Aorta (tissue), 5 donors: ENCODE results near the gene SDE2. TPM values are rescaled to one million over a fixed set of nuclear protein-coding genes. Genes with fewer than 3 reads are reported as not detected.
A peak's percentile ranks its signal among the peaks of the same experiment; 100 is the strongest.

ENCODE experiments used
- ATAC-seq: fragments of 200-7000 bp; cut with Tn5 transposase; one replicate; pipeline ENCODE4 v1.9.1; 2022; ENCODE audit warnings: moderate library complexity; ENCODE audit not compliant: low FRiP score
- DNase-seq, 2 donors: peaks; one replicate each; pipeline ENCODE4 v3.0.0-alpha.2; 2020
- H3K27ac ChIP-seq, 2 donors: one replicate each; pipeline ENCODE4 v1.5.1; 2013; ENCODE audit warnings: low read length in 2 of 2, mild to moderate bottlenecking in 2 of 2, moderate library complexity in 2 of 2, control low read depth in 1 of 2, inconsistent platforms in 1 of 2, low read depth in 1 of 2
- H3K27me3 ChIP-seq, 2 donors: one replicate each; pipeline ENCODE4 v1.6.1; 2013; ENCODE audit warnings: control low read depth in 1 of 2, low read length in 1 of 2, mild to moderate bottlenecking in 1 of 2, moderate library complexity in 1 of 2; ENCODE audit not compliant: insufficient read depth in 2 of 2, control insufficient read depth in 1 of 2
- H3K36me3 ChIP-seq, 2 donors: one replicate each; pipeline ENCODE4 v1.6.1; 2013; ENCODE audit warnings: control low read depth in 1 of 2, low read length in 1 of 2, mild to moderate bottlenecking in 1 of 2; ENCODE audit not compliant: insufficient read depth in 2 of 2, control insufficient read depth in 1 of 2
- H3K4me1 ChIP-seq, 2 donors: one replicate each; pipeline ENCODE4 v1.6.1; 2013; ENCODE audit warnings: low read length in 2 of 2, control low read depth in 1 of 2, mild to moderate bottlenecking in 1 of 2, moderate library complexity in 1 of 2; ENCODE audit not compliant: insufficient read depth in 2 of 2, control insufficient read depth in 1 of 2
- H3K4me3 ChIP-seq, 2 donors: one replicate each; pipeline ENCODE4 v1.5.1; 2013; ENCODE audit warnings: low read length in 2 of 2, control low read depth in 1 of 2, mild to moderate bottlenecking in 1 of 2
- H3K9me3 ChIP-seq: one replicate; pipeline ENCODE4 v1.6.1; 2013; ENCODE audit warnings: mild to moderate bottlenecking, low read length; ENCODE audit not compliant: control insufficient read depth
- WGBS, 2 donors: extraction: QIAGEN DNeasy Blood & Tissue Kit; methylation state at CpG; one replicate each; pipeline ENCODE4 v1.1.7; 2013; 5-methylcytosine and 5-hydroxymethylcytosine counted together
- intact Hi-C, 2 donors: fragments of 100-400 bp; cut with DNase I; formaldehyde crosslinking; loops; one replicate each; pipeline versions ENCODE4 v1.14.2 to v1.15.0; 2022
- polyA plus RNA-seq, 2 donors: library from polyadenylated mRNA; stranded (reverse); fragments of 200-250 nt; gene quantifications; one replicate each; pipeline ENCODE4 v1.2.3, GENCODE V29; 2013
- total RNA-seq, 2 donors: library from RNA; stranded (reverse); fragmentation: NEBNext Ultra II Directional; extraction: Animal tissue kit (Norgen Biotek cat#: 25700); gene quantifications; one replicate each; pipeline ENCODE4 v1.2.1, GENCODE V29; 2021
- donor health status: healthy with polysubstance abuse.
- donor health status: Bipolar disorder and iron deficiency.
- donor health status: DM: no; HTN: no; CAD: no.
- donor health status: DM: no; HTN: no; CAD: no.
- donor health status: DM: yes; HTN: yes; CAD: no.

SDE2 gene
- total and polyA plus RNA-seq, 4 donors: 4.9 to 18.3 (median 12.0) TPM

GRCh38 chr1:225946082-225946620, 53.0 kb downstream of the SDE2 start:
- Histone ChIP-seq H3K27ac (no peak overlapping the region), H3K4me1 (no peaks in the 10 kb centered on the region), H3K9me3 (no peaks in the 10 kb centered on the region), H3K4me3 (no peak overlapping the region), H3K27me3 (no peaks in the 10 kb centered on the region), H3K36me3 (no peaks in the 10 kb centered on the region)
- 80 to 85% methylated on average over 4 of the region's 4 CpGs for WGBS, 2 donors
- intact Hi-C loops: no loop called here
- peak in 1 of 2 donors; percentile 58 for DNase-seq
- no peak for ATAC-seq

- Histone ChIP-seq H3K27ac (no peak overlapping the region), H3K4me1 (no peaks in the 10 kb centered on the region), H3K9me3 (no peaks in the 10 kb centered on the region), H3K36me3 (no peaks in the 10 kb centered on the region), H3K4me3 (no peak overlapping the region), H3K27me3 (no peaks in the 10 kb centered on the region)
- intact Hi-C loops: no loop called here
- WGBS, 2 donors: 85 to 91% methylated on average over 4 of the region's 4 CpGs
- peak in 1 of 2 donors; percentile 19 for DNase-seq
- no peak for ATAC-seq
These were observed 53.6 kb downstream of the SDE2 start for GRCh38 chr1:225945564-225945963.

GRCh38 chr1:225944951-225945350, 54.2 kb downstream of the SDE2 start:
- no peaks in the 10 kb centered on the region for H3K9me3 ChIP-seq
- 86 to 88% methylated on average over 7 of the region's 7 CpGs for WGBS, 2 donors
- H3K4me3 ChIP-seq: no peak overlapping the region
- no peak overlapping the region for H3K27ac ChIP-seq
- H3K27me3 ChIP-seq: no peaks in the 10 kb centered on the region
- H3K36me3 ChIP-seq: no peaks in the 10 kb centered on the region
- ATAC-seq (no peak), DNase-seq (peak in 1 of 2 donors; percentile 36)
- intact Hi-C loops: loop anchor here in 1 of 2 donors (5.0 kb wide), 1 partner anchor 107 kb away; no protein-coding TSS in a partner anchor
- no peaks in the 10 kb centered on the region for H3K4me1 ChIP-seq

GRCh38 chr1:225944387-225944786, 54.8 kb downstream of the SDE2 start:
- no peak overlapping the region for H3K27ac ChIP-seq
- H3K36me3 ChIP-seq: no peaks in the 10 kb centered on the region
- H3K4me3 ChIP-seq: no peak overlapping the region
- H3K27me3 ChIP-seq: no peaks in the 10 kb centered on the region
- no peaks in the 10 kb centered on the region for H3K4me1 ChIP-seq
- intact Hi-C loops: loop anchor here in 1 of 2 donors (5.0 kb wide), 1 partner anchor 108 kb away; no protein-coding TSS in a partner anchor
- ATAC-seq (no peak), DNase-seq (peak in 1 of 2 donors; percentile 21)
- H3K9me3 ChIP-seq: no peaks in the 10 kb centered on the region
- 89 to 90% methylated on average over 2 of the region's 2 CpGs for WGBS, 2 donors

- DNase-seq (peak in 1 of 2 donors; percentile 11), ATAC-seq (no peak)
- intact Hi-C loops: loop anchor here in 1 of 2 donors (5.0 kb wide), 1 partner anchor 109 kb away; no protein-coding TSS in a partner anchor
- no peaks in the 10 kb centered on the region for H3K27me3 ChIP-seq
- H3K4me1 ChIP-seq: no peaks in the 10 kb centered on the region
- 69 to 71% methylated on average over 4 of the region's 4 CpGs for WGBS, 2 donors
- no peak overlapping the region for H3K27ac ChIP-seq
- no peaks in the 10 kb centered on the region for H3K9me3 ChIP-seq
- no peak overlapping the region for H3K4me3 ChIP-seq
- H3K36me3 ChIP-seq: no peaks in the 10 kb centered on the region
These were observed 55.6 kb downstream of the SDE2 start for GRCh38 chr1:225943582-225943981.

- Histone ChIP-seq H3K4me3 (no peak overlapping the region), H3K9me3 (no peaks in the 10 kb centered on the region), H3K27me3 (no peaks in the 10 kb centered on the region), H3K4me1 (no peaks in the 10 kb centered on the region), H3K36me3 (no peaks in the 10 kb centered on the region), H3K27ac (no peak overlapping the region)
- ATAC-seq (no peak), DNase-seq (peak in 1 of 2 donors; percentile 35)
- WGBS, 2 donors: 50 to 52% methylated on average over 7 of the region's 7 CpGs
- intact Hi-C loops: loop anchor here in 1 of 2 donors (5.0 kb wide), 1 partner anchor 110 kb away; no protein-coding TSS in a partner anchor
These were observed 56.6 kb downstream of the SDE2 start for GRCh38 chr1:225942574-225942973.

GRCh38 chr1:225941942-225942222, 57.3 kb downstream of the SDE2 start:
- H3K4me1 ChIP-seq: no peaks in the 10 kb centered on the region
- ATAC-seq (no peak), DNase-seq (no peak)
- H3K27me3 ChIP-seq: no peaks in the 10 kb centered on the region
- intact Hi-C loops: loop anchor here in 1 of 2 donors (5.0 kb wide), 1 partner anchor 110 kb away; no protein-coding TSS in a partner anchor
- H3K27ac ChIP-seq: no peak overlapping the region
- no peaks in the 10 kb centered on the region for H3K9me3 ChIP-seq
- H3K4me3 ChIP-seq: no peak overlapping the region
- no peaks in the 10 kb centered on the region for H3K36me3 ChIP-seq
- 4 to 25% methylated on average over 1 of the region's 1 CpG for WGBS, 2 donors

- Histone ChIP-seq H3K4me3 (no peak within 1 kb of the TSS), H3K36me3 (no peaks in the 10 kb centered on the region), H3K27me3 (no peaks in the 10 kb centered on the region), H3K4me1 (no peaks in the 10 kb centered on the region), H3K9me3 (no peaks in the 10 kb centered on the region), H3K27ac (peak within 1 kb of the TSS; percentile 59 to 67)
- 6 to 13% methylated on average over 6 of the region's 6 CpGs for WGBS, 2 donors
- ATAC-seq: peak; percentile 64
- intact Hi-C loops: loop anchor here in 1 of 2 donors (5.0 kb wide), 1 partner anchor 111 kb away; no protein-coding TSS in a partner anchor
- no peak for DNase-seq
These were observed 57.8 kb downstream of the SDE2 start, which contains the start of gene LEFTY2 for GRCh38 chr1:225941187-225941941. TSS of gene LEFTY2 (minus strand) at chr1:225941220. CDS start at chr1:225941140, 80 bp downstream.
